Fibroblast of pulmonary artery (primary cell): ENCODE measurements around the gene VRK1.

ENCODE experiments used
- DNase-seq: peaks from one replicate; pipeline ENCODE4 v3.0.0-alpha.2; 2010; ENCODE audit warnings: low read depth
- H3K4me3 ChIP-seq: replicated peaks from 2 replicates; pipeline ENCODE4 v1.5.1; 2011; ENCODE audit warnings: low read depth, mild to moderate bottlenecking, control low read depth, low read length, moderate library complexity
- TF ChIP-seq, protein P1 (sequence below): IDR thresholded peaks from 2 replicates; pipeline ENCODE4 v1.5.1; 2011; ENCODE audit warnings: mild to moderate bottlenecking, control low read depth, low read length, inconsistent platforms; ENCODE audit errors: missing control alignments

Gene VRK1

DNA sequence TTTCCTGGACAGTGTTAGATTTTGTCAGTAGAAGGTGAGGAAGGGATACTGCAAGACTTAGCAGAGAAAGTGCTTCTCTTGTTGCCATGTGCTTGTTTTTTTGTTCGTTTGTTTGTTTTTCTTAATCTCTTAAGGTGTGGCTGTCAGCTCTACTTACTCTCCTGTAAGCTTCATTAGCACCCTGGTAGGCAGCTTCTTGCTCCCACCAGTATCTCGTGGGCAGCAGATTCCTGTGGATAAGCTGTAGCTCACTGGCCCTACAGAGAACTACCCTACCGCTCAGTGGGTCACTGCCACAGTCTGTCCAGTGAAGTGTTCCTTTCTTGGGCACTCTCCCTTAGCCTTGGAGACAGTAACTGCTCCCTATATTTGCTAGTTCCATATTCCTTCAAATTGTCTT is 30.1 kb downstream of the VRK1 start:
- H3K4me3 ChIP-seq = no peak overlapping the region
- no peak for DNase-seq
- TF ChIP-seq, protein P1, sequence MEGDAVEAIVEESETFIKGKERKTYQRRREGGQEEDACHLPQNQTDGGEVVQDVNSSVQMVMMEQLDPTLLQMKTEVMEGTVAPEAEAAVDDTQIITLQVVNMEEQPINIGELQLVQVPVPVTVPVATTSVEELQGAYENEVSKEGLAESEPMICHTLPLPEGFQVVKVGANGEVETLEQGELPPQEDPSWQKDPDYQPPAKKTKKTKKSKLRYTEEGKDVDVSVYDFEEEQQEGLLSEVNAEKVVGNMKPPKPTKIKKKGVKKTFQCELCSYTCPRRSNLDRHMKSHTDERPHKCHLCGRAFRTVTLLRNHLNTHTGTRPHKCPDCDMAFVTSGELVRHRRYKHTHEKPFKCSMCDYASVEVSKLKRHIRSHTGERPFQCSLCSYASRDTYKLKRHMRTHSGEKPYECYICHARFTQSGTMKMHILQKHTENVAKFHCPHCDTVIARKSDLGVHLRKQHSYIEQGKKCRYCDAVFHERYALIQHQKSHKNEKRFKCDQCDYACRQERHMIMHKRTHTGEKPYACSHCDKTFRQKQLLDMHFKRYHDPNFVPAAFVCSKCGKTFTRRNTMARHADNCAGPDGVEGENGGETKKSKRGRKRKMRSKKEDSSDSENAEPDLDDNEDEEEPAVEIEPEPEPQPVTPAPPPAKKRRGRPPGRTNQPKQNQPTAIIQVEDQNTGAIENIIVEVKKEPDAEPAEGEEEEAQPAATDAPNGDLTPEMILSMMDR = no peak

DNA sequence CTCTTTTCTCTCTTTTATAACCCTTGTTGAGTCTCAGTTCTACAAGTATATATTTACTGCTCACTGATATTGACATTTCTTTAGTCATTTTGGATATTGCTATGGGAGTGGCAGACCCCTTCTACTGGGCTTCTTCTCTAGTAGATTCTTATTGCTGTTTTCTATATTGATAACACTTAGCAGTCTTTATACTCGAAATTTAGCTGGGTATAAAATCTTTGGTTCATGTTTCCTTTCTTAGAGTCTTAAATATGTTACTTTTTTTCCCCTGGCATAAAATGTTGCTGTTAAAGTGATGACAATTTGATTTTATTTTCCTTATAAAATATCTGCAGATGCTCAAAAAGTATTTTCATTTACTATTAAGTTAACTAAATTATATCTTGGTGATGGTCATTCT is 32.6 kb downstream of the VRK1 start:
- TF ChIP-seq, protein P1 = no peak
- no peak for DNase-seq
- H3K4me3 ChIP-seq = no peak overlapping the region

DNA sequence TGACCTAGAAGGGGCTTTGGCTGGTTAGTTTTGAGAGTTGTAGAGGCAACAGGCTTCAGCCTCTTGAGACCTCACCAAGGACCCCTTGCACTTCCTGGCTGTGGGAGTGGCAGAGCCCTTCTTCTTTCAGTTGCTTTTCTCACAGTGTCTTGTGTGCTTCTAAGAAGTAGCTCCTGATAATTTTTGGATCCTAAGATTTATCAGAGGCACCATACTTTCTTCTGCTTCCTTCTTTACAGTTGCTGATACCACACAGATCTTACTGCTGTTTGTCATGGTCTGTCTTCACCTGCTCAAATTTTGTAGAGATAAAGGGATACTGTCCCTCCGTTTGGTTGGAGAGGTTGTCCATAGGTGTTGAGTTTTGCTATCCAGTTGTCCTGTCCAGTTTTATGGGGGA is 33.8 kb downstream of the VRK1 start:
- peak overlapping the region; percentile 18 for H3K4me3 ChIP-seq
- TF ChIP-seq, protein P1 = no peak
- no peak for DNase-seq

DNA sequence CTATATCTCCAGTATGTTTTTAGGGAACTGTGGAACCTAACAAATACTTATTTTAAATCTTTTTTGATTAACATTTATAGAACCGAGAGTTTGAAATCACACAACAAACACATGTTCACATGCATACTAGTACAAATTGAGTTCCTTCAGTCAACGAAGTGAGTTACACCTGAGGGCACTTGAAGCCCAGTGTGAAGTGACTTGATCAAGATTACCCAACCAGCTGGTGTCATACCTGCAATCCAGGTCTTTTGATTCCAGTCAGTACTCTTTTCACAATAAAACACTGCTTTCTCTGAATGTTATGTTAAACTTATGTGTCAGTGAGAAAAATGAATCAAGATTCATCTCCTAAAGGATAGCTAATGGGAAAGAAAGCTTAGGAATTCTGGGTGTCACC is 35.2 kb downstream of the VRK1 start:
- TF ChIP-seq, protein P1 = no peak
- DNase-seq = no peak
- H3K4me3 ChIP-seq = no peak overlapping the region

DNA sequence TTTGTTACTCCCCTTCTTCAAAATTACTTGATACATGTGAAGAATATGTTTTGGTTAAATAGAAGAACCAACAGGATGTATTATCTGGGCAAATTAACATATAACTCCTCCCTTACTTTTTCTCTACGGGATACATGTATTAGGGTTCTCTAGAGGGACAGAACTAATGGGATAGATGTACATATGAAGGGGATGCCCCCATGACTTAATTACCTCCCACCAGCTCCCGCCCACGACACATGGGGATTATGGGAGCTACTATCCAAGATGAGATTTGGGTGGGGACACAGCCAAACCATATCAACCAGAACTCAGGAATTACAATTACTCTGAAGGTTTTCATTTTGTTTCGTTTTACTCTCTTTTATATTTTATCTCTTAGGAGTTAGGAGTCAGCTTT is 41.3 kb downstream of the VRK1 start:
- H3K4me3 ChIP-seq = no peak overlapping the region
- DNase-seq = no peak

DNA sequence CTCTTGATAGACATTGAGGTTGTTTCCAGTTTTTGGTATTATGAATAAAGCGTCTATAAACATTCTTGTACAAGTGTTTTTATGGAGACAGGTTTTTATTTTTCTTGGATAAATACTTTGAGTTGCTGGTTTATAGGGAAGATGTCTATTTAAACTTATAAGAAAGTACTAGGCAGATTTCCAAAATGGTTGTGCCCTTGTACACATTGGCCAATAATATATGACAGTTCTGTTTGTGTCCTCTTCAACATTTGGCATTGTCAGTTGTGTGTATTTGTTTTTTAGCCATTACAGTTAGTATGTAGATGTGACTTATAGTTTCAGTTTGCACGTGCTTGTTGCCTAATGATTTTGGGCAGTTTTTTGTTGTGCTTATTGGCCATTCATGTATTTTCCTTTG is 42.1 kb downstream of the VRK1 start:
- no peak overlapping the region for H3K4me3 ChIP-seq
- TF ChIP-seq, protein P1 = no peak
- DNase-seq = no peak

More for the DNA sequence above, 41.3 kb downstream of the VRK1 start:
- TF ChIP-seq, protein P1 = no peak

DNA sequence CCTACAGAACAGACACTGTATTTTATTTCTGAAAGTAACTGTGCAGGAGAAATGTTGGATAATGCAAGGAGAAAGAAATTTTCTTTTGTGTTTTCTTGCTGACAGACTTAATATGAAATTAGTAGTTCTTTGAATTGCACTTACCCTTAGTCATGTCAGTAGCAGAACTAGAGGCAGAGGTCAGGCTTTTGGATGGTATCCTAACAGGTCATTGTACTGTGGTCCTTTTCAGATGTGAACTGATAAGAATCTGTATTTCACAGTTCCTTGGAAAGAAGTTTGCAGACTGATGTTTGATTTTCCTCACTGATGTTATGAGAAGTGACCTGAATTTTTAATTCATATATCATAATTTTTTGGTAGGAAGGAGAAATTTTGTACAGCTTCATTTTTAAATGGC is 46.0 kb downstream of the VRK1 start:
- H3K4me3 ChIP-seq = no peak overlapping the region
- no peak for DNase-seq
- TF ChIP-seq, protein P1 = no peak
